NCI-H2171 treated with DMSO at 0.1 percent for 48 hours (cell line): ENCODE results near the gene C22orf15.

Experiments
- DNase-seq: peaks from one replicate; lab custom pipeline; 2025; lab: John Stamatoyannopoulos, UW

The C22orf15 gene

DNA sequence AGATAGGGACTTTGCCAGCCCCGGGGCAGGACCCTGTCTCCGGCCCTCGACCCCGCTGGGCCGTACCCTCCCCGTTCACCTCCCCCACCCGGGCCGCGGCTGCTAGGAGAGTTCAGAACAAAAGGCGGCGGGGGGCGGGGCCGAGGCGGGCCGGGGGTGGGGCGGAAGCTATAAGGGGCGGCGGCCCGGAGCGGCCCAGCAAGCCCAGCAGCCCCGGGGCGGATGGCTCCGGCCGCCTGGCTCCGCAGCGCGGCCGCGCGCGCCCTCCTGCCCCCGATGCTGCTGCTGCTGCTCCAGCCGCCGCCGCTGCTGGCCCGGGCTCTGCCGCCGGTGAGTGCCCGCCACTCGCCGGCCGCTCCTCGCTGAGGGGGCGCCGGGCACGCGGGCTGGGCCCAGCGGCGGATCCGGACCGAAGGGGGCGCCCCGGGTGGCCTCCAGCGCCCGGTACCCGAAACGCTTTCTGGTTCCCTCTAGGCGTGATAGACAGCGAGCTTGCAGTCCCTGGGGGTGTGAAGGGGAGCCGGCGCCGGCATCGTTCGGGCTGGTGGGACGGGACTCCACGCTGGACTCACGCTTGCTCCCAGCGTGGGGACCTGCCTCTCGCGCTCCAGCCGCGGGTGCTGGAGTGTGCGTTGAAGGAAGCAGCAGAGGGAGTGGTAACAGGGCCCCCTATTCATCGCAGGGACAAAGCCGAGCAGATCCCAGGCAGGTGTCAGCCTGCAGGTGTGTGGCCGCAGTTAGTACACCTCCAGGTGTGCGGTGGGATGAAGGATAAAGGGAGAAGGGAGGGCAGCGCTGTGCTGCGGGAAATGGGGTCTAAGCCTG is 10.1 kb downstream of the C22orf15 start, which contains the start of gene MMP11:
Gene MMP11, plus strand, starts transcription at position 201 of the 825 bp plus-strand sequence. Its CDS starts 22 bp downstream, at position 223.
- DNase-seq, result peak; percentile 58

DNA sequence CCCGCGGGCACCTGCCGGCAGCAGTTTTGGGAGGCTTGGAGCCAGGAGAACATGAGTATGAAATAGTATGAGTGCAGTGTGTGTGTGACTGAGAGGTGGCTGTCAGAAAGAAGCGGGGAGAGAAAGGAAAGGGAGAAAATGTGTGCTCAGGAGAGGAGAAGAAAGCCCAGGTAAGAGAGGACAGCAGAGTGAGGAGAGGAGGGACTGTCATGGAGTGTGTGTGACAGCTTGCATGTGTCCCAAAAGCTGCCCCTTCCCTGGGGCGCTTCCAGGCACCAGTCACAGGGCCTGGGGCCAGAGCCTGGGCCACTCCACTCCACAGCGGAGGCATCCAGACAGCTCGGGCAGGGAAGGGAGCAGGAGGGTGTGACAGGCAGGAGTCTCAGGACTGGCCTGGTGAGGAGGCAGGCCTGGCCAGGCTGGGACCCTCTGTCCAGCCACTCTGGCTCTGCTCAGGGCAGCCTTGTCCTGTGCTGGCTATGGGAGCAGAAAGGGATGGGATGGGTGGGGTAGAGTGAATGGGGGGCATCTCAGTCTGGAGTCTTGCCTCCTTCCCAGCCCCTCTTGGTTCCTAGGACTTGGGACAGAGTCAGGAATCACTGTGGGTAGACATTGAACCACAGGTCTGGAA is 10.8 kb downstream of the C22orf15 start:
- DNase-seq, result no peak

DNA sequence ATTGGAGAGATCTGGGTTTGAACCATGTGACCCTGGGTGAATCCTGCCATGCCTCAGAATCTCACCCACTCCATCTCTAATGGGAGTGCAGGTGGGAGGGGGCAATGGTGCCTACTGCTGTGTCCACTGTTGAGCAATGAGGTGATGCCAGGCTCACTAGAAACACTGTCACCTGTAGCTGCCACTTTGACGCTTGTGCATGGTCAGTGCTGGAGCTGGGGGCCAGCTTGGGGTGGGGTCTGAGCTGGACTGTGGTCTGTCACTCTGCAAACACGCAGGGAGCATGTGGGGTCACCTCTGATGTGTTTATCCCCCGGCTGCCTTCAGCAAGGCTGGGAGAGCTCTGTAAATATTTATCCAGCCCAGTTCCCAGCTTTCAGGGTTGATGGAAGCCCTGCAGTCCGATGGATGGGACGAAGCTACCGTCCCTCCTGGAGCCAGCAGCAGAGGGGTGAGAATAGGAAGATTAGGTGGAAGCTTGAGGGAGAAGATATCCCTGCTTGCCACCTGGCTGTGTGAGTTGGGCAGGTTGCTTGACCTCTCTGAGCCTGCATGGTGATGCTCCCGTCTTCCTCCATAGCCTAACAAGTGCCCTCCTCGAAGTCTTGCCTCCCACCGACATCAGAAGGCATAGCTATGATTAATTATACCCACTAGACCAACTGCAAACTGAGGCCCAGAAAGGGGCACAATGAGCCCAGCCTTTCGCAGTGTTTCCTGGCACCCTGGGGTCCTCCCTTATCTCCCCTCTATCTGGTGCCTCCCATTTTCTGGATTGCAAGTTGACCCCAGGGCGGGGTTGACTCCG is 11.5 kb downstream of the C22orf15 start:
- DNase-seq, result no peak

DNA sequence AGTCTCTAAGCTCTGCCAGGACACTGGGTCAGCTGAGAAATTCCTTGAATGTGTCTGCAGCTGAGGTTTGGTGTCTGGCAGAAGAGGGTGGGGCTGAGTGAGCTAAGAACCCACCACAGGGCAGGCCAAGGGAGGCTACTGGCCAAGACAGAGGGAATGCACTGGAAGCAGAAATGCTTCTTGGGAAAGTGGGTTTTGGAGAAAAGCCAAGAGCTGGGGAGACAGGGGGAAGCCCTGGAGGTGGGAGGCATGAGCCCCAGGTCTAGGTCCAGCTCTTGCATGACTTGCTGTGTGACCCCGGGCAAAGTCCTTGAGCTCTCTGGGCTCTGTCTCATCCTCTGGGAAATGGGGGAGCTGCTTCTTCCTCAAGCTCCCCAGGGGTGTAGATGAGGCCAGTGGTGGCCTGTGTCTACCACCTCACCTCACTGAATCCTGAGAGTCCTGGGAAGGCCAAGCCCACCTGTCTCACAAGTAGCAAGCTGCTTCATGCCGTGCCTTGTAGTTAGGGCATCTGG is 12.2 kb downstream of the C22orf15 start:
- no peak for DNase-seq

DNA sequence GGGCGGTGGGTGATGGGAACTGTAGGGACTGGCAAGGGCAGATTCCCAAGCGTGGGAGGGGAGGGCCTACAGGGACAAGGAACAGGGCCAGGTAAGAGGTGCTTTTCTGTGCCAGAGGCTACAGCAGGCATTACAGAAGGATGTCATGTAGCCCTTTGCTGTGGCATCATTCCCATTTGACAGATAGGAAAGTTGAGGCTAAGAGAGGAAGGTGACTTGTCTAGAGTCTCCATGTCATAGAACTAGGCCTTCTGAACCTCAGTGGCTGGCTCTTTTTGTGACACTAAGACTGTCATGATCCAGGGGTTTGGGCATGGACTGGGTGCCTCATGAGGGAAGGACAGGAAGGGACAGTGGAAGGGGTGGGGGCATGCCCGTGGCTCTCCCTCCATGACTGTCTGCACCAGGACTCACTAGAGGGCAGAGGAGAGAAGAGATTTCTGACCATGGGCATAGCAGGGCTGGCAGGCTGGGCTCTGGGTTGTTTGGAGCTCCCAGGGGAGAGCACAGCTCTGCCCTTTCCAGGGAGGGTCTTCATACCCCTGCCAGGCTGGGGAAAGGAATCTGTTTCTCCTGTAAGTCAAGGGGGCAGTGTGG is 13.1 kb downstream of the C22orf15 start:
- no peak for DNase-seq

DNA sequence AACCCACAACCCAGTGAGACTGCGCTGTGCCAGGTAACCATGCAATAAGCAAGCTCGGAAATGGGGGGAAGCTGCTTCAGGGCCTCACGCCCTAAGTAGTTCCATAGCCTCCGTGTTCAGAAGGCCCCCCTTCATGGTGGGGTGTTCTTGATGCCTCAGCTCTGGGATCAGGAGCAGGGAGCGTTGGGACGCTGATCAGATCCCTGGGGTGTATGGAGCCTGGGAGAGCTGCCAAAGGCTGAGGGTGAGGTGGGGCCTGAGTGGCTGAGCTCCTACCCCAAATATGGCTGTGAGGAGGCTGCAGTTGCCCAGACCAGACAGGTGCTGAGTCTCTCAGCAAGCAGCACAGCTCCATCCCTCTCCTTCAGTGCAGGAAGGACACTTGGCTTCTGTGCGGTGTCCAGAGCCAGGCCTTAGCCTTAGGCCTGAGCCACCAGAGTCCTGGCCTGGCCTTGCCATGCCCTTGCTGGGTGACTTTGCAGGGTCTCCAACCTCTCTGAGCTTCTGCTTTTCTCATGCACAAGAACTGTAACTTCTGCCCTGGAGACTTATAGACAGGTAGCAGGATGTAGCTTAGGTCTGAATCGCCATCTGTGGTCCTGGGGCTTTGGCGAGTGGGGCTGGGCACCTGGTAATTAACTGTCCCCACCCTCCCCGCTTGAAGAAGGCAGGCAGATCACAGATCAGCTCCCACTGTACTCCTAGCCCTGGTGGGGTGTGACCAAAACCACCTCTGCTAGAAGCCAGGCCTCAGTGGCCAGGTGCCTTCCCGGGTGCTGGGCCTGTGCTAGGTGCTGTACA is 15.2 kb downstream of the C22orf15 start:
- peak; percentile 91 for DNase-seq

DNA sequence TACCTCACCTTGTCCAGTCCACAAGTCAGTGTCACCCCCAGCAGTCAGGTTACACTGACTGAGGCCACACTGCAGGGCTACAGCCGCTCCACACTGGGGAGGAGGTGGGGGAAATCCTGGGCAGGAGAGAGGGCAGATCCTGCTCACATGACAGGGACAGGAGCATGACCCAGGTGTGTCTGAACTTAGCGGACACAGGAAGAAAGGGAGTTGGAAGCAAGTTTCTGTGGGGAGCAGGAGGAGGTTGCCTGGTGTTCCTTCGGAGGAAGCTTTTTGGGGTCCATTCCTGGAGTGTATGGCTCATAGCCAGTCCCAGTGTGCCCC is 15.7 kb downstream of the C22orf15 start:
- DNase-seq, result no peak

DNA sequence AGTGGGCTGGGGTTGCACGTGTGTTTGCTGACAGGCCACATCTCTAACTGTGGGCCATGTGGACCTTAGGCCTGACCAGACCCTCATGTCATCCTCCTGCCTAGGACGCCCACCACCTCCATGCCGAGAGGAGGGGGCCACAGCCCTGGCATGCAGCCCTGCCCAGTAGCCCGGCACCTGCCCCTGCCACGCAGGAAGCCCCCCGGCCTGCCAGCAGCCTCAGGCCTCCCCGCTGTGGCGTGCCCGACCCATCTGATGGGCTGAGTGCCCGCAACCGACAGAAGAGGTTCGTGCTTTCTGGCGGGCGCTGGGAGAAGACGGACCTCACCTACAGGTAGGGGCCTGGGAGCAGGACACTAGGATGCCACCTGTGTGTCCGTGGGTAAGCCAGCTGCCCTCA is 16.3 kb downstream of the C22orf15 start:
- DNase-seq, result no peak

DNA sequence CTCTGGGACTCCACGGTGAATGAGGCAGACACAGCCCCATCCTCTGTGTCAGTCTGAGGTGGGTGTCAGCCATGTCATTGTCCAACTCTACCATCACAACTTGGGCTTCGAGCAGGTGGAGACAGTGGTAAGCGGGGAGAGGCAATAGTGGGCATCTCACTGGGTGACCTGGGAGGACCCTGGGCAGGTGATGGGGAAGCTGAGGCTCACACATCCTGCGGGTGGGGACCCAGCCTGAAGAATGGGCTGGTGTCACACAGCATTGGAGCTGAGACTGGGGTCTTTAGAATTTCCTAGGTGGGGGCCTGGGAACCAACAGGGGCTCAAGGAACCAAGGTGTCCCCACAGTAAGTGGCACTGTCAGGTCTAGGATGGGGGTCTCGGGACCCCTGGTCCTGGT is 16.9 kb downstream of the C22orf15 start:
- no peak for DNase-seq

DNA sequence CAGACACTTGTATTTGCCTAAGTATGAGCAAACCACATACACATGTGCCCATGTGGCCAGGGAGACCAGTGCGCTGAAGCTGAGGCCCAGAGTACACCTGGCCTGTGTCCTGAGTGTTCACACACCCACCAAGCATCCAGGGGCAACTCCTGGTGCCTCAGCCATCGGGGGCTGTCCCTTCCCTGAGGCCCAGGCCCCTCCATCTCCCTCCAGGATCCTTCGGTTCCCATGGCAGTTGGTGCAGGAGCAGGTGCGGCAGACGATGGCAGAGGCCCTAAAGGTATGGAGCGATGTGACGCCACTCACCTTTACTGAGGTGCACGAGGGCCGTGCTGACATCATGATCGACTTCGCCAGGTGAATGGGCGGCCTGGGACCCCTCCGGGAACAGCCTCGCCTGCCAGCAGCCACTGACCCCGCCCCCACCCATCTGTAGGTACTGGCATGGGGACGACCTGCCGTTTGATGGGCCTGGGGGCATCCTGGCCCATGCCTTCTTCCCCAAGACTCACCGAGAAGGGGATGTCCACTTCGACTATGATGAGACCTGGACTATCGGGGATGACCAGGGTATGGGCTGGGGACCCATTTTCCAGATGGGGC is 17.5 kb downstream of the C22orf15 start:
- no peak for DNase-seq

DNA sequence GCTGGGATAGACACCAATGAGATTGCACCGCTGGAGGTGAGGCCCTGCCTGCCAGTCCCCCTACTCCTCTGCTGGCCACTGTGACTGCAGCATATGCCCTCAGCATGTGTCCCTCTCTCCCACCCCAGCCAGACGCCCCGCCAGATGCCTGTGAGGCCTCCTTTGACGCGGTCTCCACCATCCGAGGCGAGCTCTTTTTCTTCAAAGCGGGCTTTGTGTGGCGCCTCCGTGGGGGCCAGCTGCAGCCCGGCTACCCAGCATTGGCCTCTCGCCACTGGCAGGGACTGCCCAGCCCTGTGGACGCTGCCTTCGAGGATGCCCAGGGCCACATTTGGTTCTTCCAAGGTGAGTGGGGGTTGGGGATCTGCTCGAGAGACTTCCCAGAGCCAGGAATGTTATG is 18.3 kb downstream of the C22orf15 start:
- no peak for DNase-seq

DNA sequence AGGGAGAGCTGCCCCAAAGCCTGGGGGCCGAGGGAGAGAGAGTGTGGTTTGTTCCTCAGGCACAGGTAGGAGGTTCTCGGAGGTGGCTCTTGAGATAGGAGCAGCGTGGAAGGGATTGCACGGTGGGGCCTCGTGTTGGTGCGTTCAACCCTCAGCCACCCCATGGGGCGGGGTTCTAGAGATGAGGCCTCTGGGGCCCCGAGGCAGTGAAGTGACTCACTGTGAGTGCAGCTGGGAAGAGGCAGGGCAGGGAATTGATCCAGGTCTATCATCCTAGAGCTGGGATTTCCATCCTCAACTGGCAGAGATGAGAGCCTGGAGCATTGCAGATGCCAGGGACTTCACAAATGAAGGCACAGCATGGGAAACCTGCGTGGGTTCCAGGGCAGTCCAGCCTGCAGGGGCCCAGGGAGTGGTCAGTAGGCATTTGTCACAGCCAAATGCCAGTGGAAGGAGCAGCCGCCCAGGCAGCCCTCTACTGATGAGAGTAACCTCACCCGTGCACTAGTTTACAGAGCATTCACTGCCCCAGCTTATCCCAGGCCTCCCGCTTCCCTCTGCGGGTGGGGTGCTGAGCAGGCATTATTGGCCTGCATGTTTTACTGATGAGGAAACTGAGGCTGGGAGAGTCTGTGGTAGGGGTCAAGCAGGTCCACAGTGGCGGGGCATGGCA is 18.9 kb downstream of the C22orf15 start:
- DNase-seq, result no peak

DNA sequence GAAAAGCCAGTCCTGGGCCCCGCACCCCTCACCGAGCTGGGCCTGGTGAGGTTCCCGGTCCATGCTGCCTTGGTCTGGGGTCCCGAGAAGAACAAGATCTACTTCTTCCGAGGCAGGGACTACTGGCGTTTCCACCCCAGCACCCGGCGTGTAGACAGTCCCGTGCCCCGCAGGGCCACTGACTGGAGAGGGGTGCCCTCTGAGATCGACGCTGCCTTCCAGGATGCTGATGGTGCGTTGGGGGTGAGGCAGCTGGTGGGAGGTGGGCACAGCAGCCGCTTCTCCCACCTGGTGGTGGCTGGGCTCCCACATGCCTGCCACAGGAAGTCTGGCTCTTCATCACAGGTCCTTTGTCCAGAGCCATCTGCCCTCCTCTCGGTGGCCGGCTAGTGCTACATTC is 19.5 kb downstream of the C22orf15 start:
- no peak for DNase-seq

DNA sequence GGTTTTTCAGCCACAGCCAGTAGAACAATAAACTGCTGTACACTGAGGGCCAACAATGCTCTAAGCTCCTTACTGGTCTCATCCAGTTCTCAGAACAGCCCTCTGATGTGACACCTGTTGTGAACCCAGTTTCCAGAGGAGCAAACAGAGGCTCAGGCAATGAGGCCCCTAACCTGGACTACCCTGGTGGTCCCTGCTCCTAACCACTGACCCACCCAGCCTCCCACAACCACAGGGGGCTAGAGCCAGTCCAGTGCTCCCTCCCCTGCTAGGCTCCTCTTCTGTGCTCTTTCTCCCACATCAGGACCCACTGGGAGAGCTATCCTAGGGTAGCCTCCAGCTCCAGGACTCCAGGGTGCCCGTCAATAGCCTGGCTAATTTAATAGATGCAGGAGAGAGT is 19.9 kb downstream of the C22orf15 start:
- DNase-seq, result no peak

DNA sequence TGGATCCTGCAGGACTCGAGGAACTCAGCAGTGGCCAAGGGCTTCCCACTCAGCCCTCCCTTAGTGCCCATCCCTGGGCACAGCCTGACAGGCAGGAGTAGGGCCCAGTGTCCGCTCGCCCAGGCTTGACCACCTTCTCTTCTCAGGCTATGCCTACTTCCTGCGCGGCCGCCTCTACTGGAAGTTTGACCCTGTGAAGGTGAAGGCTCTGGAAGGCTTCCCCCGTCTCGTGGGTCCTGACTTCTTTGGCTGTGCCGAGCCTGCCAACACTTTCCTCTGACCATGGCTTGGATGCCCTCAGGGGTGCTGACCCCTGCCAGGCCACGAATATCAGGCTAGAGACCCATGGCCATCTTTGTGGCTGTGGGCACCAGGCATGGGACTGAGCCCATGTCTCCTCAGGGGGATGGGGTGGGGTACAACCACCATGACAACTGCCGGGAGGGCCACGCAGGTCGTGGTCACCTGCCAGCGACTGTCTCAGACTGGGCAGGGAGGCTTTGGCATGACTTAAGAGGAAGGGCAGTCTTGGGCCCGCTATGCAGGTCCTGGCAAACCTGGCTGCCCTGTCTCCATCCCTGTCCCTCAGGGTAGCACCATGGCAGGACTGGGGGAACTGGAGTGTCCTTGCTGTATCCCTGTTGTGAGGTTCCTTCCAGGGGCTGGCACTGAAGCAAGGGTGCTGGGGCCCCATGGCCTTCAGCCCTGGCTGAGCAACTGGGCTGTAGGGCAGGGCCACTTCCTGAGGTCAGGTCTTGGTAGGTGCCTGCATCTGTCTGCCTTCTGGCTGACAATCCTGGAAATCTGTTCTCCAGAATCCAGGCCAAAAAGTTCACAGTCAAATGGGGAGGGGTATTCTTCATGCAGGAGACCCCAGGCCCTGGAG is 20.7 kb downstream of the C22orf15 start:
- no peak for DNase-seq

DNA sequence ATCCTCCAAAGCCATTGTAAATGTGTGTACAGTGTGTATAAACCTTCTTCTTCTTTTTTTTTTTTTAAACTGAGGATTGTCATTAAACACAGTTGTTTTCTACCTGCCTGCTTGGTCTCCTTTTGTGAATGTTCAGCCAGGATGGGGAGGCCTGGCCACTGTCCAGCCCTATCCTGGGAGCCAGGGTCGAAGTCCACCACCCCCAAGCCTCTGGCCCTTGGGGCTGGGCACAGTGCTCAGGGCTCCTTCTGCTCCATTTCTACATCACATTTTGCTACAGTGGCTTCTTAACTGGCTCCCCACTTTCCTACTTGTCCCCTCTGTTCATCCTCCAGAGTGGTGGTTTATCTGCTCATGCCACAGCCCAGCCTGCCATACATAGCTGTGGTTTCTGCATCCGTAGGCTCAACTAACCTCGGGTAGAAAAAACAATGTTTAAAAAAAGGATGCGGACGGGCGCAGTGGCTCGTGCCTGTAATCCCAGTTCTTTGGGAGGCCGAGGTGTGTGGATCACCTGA is 21.5 kb downstream of the C22orf15 start:
- DNase-seq, result no peak

DNA sequence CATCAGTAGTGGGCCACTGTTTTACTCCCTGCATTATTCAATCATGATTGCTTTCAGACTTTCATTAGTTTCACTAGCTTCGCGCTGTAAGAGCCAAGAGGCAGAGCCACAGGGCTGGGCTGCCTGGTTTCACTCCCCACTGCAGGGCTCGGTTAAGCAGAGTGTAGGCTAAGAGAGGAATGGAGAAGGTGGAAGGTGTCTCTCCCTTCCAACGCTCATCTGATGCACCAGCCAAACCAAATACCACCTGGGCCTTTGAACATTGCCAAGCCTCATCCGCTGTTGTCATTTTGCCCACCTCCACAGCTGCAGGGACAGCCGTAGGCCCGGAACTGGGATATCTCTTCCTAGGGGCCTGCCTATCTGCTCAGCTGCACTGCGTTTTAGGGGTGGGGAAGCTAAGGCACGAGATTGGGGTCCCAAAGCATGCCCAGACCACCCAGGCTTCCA is 23.5 kb downstream of the C22orf15 start:
- DNase-seq, result no peak

DNA sequence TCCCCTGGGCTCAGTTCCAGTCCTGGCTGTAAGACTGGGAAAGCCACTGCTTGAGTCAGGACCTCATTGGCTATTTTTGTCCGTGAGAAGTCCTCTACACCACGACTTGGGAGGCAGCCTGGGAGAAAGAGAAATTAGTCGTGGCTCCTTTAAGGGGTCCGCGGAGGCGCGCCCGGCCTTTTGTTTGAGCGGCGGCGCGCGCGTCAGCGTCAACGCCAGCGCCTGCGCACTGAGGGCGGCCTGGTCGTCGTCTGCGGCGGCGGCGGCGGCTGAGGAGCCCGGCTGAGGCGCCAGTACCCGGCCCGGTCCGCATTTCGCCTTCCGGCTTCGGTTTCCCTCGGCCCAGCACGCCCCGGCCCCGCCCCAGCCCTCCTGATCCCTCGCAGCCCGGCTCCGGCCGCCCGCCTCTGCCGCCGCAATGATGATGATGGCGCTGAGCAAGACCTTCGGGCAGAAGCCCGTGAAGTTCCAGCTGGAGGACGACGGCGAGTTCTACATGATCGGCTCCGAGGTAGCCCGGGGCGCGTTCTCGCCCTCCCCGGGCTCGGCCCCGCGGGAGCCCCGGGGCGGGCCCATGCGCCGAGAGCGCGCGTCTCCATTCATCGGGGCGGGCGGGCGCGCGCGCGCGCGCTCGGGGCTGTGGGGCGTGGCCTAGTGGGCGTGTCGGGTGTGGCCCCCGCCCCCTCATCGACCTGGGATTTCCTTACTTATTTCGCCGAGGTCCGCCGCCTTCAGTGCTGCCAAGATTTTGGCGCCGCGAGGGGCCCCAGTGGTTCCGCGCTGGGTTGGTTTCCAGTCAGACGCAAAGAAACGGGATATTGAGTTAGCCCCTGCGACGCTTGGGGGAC is 24.2 kb downstream of the C22orf15 start, which contains the start of gene SMARCB1:
Gene SMARCB1, plus strand, starts transcription at position 215 of the 848 bp plus-strand sequence. Its CDS starts 204 bp downstream, at position 419.
- peak; percentile 82 for DNase-seq
